Activated T-helper 2 cell treated with anti-CD3 and anti-CD28 coated beads, Interferon-gamma antibody, Interleukin-2, Interleukin-4, amounts not matched to agents 10 μg/mL and 5 μg/mL and 100 μg/mL, durations not matched to agents 14 hours and 24 hours and 36 hours (primary cell): ENCODE measurements around the gene INPP5E. TPM values are rescaled to one million over a fixed set of nuclear protein-coding genes. Genes with fewer than 3 reads are reported as not detected.

ENCODE experiments used
- DNase-seq: peaks from one replicate; pipeline ENCODE4 v3.0.0; 2021; ENCODE audit warnings: low spot score
- H3K27ac Mint-ChIP-seq: one replicate; pipeline ENCODE4 v1.8.0; 2021; ENCODE audit warnings: mixed read lengths
- H3K27me3 Mint-ChIP-seq: one replicate; pipeline ENCODE4 v1.8.0; 2021; ENCODE audit warnings: low read depth, mixed read lengths
- H3K36me3 Mint-ChIP-seq: one replicate; pipeline ENCODE4 v1.8.0; 2021; ENCODE audit warnings: low read depth, mixed read lengths
- H3K4me1 Mint-ChIP-seq: one replicate; pipeline ENCODE4 v1.8.0; 2021; ENCODE audit warnings: low read depth, mixed read lengths
- H3K4me3 Mint-ChIP-seq: one replicate; pipeline ENCODE4 v1.8.0; 2021; ENCODE audit warnings: low read depth, mild to moderate bottlenecking, moderate library complexity, mixed read lengths
- H3K9me3 Mint-ChIP-seq: one replicate; pipeline ENCODE4 v1.8.0; 2021; ENCODE audit warnings: mixed read lengths
- intact Hi-C: fragments of 100-400 bp; cut with micrococcal nuclease; formaldehyde crosslinking; loops from one replicate; pipeline ENCODE4 v1.15.1; 2023
- total RNA-seq: library from RNA; stranded (reverse); gene quantifications from 2 replicates; pipeline ENCODE4 v1.2.3, GENCODE V29; 2022

Gene INPP5E
- total RNA-seq, 1 donor from 2014 or later, result 21.8 TPM

DNA sequence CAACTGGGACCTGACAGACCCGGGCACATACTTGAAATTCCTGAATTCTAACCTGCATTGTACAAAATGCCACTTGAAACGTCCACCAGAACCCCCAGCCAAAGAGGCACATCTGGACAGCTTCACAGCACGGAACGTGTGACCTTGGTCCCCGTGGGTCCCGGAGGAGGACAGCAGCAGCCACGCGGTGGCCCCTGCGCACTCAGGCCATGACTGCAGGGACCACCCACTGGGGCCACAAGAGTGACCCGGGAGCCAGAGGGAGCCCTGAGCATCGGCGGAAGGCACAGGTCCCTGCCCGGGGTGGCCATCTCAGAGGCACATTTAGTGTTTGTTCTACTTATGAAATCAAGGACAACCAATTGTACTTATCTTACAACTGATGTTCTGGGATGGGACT, 37.6 kb downstream of the INPP5E start:
- no peak for DNase-seq
- intact Hi-C loops, result loop anchor here (2.0 to 10.0 kb wide), 5 partner anchors 17 to 287 kb away; partner anchors contain the start of genes GPSM1, SEC16A and TMEM250
- peak overlapping the region; percentile 52 for H3K27ac Mint-ChIP-seq
- no peaks in the 10 kb centered on the region for H3K9me3 Mint-ChIP-seq
- H3K27me3 Mint-ChIP-seq, result no peaks in the 10 kb centered on the region
- peaks cover 64% of the 10 kb centered on the region for H3K36me3 Mint-ChIP-seq
- H3K4me3 Mint-ChIP-seq, result no peak overlapping the region
- H3K4me1 Mint-ChIP-seq, result peaks cover 37% of the 10 kb centered on the region

DNA sequence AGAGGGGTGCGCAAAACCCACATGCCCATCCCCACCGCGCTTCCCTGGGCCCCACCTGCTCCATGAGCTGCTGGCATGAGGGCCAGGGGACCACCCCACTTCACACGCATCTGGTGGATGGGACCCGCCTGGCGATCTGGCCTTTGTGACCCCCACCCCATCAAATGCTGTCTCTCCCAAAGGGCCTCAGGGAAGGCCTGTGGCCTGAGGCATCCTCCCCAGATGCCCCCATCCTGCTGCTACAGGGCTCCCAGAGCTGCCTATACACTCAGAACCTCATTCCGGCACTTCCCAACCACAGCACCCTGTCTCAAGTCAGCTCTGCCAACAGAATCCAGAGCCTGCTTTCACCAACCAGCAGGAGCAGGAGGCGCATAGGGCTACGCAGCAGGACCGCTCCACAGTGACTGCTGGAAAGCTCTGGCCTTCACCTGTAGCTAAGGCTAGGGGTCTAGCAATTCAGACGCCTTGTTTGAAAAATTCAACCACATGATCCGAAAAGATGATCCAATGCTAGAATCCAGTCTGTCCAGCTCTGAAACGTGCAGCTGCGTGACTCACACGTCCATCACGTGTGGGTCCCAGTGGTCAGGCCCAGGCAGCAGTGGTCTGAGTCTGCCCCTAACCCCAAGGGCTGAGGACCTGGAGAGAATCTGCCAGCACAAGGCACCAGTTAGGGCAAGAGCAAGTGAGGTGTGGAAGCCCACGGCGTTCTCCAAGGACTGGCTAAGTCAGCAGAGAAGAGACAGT, 38.3 kb downstream of the INPP5E start:
- intact Hi-C loops, result loop anchor here (2.0 to 10.0 kb wide), 5 partner anchors 37 to 287 kb away; partner anchors contain the start of genes GPSM1, INPP5E, SEC16A and TMEM250
- H3K4me3 Mint-ChIP-seq, result peak overlapping the region; percentile 37
- DNase-seq, result no peak
- H3K9me3 Mint-ChIP-seq, result no peaks in the 10 kb centered on the region
- H3K27me3 Mint-ChIP-seq, result no peaks in the 10 kb centered on the region
- H3K4me1 Mint-ChIP-seq, result peaks cover 37% of the 10 kb centered on the region
- peaks cover 66% of the 10 kb centered on the region for H3K36me3 Mint-ChIP-seq
- peak overlapping the region; percentile 57 for H3K27ac Mint-ChIP-seq

- H3K4me1 Mint-ChIP-seq, result peaks cover 34% of the 10 kb centered on the region
- H3K27ac Mint-ChIP-seq, result peak within 1 kb of the TSS; percentile 64
- no peaks in the 10 kb centered on the region for H3K27me3 Mint-ChIP-seq
- DNase-seq, result peak; percentile 84
- H3K36me3 Mint-ChIP-seq, result peaks cover 65% of the 10 kb centered on the region
- peak within 1 kb of the TSS; percentile 84 for H3K4me3 Mint-ChIP-seq
- intact Hi-C loops, result loop anchor here (1.0 to 10.0 kb wide), 7 partner anchors 10 to 285 kb away; partner anchors contain the start of genes DNLZ, ENTR1, GPSM1 and INPP5E
- no peaks in the 10 kb centered on the region for H3K9me3 Mint-ChIP-seq
Observed at GRCh38 chr9:136400038-136400834, 39.4 kb downstream of the INPP5E start, which contains the start of gene SNAPC4. TSS of gene SNAPC4 (minus strand) at chr9:136400170. CDS start at chr9:136398428, 1,742 bp downstream.

DNA sequence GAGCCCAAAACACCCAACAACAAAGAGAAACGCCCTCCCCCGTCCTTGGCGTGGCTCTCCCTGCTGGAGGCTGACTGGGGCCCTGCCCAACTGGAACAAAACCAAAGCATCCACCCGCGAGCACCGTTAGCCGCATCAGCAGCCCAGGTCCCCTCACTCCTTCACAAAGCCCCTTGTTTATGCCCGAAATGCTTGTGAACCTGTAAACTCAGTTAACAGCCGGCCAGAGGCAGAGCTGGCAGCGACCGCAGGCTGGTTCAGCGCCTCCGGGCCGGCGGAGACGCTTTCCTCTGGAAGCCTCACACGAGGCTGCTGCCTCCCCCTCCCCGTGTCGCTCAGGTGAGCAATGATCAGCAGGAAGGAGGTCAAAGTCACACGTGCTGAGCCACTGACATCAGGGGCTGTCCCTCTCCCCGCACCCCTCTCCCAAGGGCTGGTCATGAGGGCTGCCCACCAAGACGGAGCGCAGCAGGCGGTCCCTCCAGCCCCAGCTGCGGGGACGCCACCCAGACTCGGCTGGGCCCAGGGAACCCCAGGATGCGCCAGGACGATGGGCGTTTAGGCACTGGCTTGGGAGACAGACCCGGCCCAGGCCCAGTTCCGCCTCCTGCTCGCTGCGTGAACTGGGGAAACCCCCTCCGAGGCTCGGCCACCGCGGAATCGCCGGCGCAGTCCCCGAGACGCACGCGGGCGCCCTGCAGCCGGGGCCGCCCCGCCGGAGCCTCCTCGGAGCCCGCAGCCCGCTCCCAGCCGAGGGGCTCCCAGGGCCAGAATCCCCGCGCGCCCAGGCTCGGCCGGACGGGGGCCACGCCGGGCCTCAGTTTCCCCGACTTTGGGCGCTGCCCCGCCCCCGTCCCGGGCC, 40.2 kb downstream of the INPP5E start:
- intact Hi-C loops, result loop anchor here (1.0 to 10.0 kb wide), 7 partner anchors 11 to 285 kb away; partner anchors contain the start of genes DNLZ, ENTR1, GPSM1 and INPP5E
- H3K4me3 Mint-ChIP-seq, result peak overlapping the region; percentile 84
- DNase-seq, result peak; percentile 39
- peaks cover 25% of the 10 kb centered on the region for H3K4me1 Mint-ChIP-seq
- H3K27me3 Mint-ChIP-seq, result no peaks in the 10 kb centered on the region
- no peaks in the 10 kb centered on the region for H3K9me3 Mint-ChIP-seq
- peak overlapping the region; percentile 64 for H3K27ac Mint-ChIP-seq
- peaks cover 63% of the 10 kb centered on the region for H3K36me3 Mint-ChIP-seq

DNA sequence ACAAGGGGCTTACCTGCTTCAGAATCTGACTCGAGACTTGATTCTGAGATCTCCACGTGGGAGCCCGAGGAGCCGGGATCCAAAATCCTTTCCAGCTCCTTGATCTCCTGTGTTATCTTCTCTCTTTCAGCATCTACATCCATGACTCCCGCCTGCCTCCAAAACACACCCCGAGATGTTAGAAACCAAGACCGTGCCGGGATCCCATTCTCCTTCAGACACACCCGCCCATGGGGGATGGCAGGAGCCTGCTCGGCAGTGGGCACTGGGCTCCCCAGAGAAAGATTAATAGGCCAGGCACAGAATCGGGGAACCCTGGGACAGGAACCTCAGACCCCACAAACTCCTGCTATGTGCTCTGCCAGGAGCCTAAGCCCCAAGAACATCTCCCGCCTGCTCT, 41.4 kb downstream of the INPP5E start:
- Mint-ChIP-seq H3K27me3 (no peaks in the 10 kb centered on the region), H3K4me3 (peak overlapping the region; percentile 84), H3K36me3 (peaks cover 57% of the 10 kb centered on the region), H3K9me3 (no peaks in the 10 kb centered on the region), H3K27ac (no peak overlapping the region), H3K4me1 (peaks cover 15% of the 10 kb centered on the region)
- intact Hi-C loops, result no loop called here
- DNase-seq, result no peak

DNA sequence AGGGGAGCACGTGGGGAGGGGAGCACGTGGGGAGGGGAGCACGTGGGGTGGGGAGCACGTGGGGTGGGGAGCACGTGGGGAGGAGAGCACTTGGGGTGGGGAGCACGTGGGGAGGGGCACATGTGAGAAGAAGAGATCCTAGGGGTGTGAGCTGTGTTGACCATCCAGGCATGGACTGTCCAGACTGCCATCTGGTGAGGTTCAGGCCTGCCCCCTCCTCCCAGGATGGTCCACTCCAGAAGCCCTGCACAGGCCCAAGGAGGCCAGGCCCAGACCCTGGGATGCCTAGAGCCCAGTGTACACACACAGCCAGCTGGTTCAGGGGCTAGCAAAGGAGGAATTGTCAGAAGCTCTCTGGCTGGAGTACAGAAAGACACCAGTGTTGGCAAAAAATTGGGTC, 42.0 kb downstream of the INPP5E start:
- H3K27me3 Mint-ChIP-seq, result no peaks in the 10 kb centered on the region
- no peaks in the 10 kb centered on the region for H3K9me3 Mint-ChIP-seq
- H3K36me3 Mint-ChIP-seq, result peaks cover 53% of the 10 kb centered on the region
- H3K4me1 Mint-ChIP-seq, result peaks cover 15% of the 10 kb centered on the region
- H3K27ac Mint-ChIP-seq, result no peak overlapping the region
- intact Hi-C loops, result no loop called here
- no peak overlapping the region for H3K4me3 Mint-ChIP-seq
- no peak for DNase-seq

- Mint-ChIP-seq H3K27me3 (no peaks in the 10 kb centered on the region), H3K36me3 (peaks cover 49% of the 10 kb centered on the region), H3K9me3 (no peaks in the 10 kb centered on the region), H3K27ac (no peak overlapping the region), H3K4me1 (peaks cover 12% of the 10 kb centered on the region), H3K4me3 (no peak overlapping the region)
- intact Hi-C loops, result no loop called here
- no peak for DNase-seq
Observed at GRCh38 chr9:136396219-136396515, 43.5 kb downstream of the INPP5E start.

- Mint-ChIP-seq H3K9me3 (no peaks in the 10 kb centered on the region), H3K4me1 (peaks cover 12% of the 10 kb centered on the region), H3K27me3 (no peaks in the 10 kb centered on the region), H3K36me3 (peaks cover 50% of the 10 kb centered on the region), H3K4me3 (no peak overlapping the region), H3K27ac (no peak overlapping the region)
- intact Hi-C loops, result no loop called here
- no peak for DNase-seq
Observed at GRCh38 chr9:136395345-136396218, 44.1 kb downstream of the INPP5E start.

GRCh38 chr9:136395020-136395340, 44.7 kb downstream of the INPP5E start:
- peaks cover 52% of the 10 kb centered on the region for H3K36me3 Mint-ChIP-seq
- no peak overlapping the region for H3K4me3 Mint-ChIP-seq
- H3K27ac Mint-ChIP-seq, result no peak overlapping the region
- H3K4me1 Mint-ChIP-seq, result peaks cover 12% of the 10 kb centered on the region
- no peak for DNase-seq
- intact Hi-C loops, result no loop called here
- H3K9me3 Mint-ChIP-seq, result no peaks in the 10 kb centered on the region
- H3K27me3 Mint-ChIP-seq, result no peaks in the 10 kb centered on the region

DNA sequence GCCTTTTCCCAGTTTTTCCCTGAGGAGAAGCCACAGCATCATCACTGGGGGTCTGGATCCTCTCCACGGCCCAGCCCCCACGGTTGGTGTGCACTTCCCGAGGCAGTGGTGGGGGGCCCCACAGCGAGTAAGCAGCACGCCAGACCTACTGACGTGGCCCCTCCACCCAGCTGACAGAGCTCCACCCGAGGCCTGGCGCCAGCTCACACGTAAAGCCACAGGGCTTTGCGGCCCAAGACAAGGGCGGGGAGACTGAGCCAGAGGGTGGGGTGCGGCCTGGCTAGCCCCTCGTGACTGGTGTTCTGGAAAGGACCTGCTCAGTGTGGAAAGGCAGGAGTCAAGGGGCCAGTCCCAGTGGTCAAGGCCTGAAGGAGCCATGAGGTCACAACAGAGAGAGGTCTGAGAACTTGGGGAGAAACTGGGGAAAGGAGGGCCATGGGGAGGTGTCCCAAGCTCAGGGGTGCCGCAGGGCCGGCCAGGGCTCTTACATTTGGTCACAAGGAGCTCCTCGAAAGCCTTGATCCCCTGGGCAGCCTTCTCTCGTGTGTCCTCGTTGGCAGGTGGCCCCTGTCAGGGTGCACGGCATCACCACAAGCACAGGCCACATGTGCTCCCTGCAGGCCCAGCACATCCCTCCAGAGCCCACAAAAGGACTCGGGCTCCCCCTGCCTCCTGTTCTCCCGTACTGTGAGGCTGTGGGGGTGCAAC, 45.2 kb downstream of the INPP5E start:
- Mint-ChIP-seq H3K4me1 (peaks cover 14% of the 10 kb centered on the region), H3K27me3 (no peaks in the 10 kb centered on the region), H3K9me3 (no peaks in the 10 kb centered on the region), H3K27ac (no peak overlapping the region), H3K4me3 (no peak overlapping the region), H3K36me3 (peaks cover 57% of the 10 kb centered on the region)
- intact Hi-C loops, result no loop called here
- DNase-seq, result no peak

- intact Hi-C loops, result no loop called here
- H3K36me3 Mint-ChIP-seq, result peaks cover 58% of the 10 kb centered on the region
- H3K4me1 Mint-ChIP-seq, result peaks cover 6% of the 10 kb centered on the region
- no peaks in the 10 kb centered on the region for H3K9me3 Mint-ChIP-seq
- no peak for DNase-seq
- no peaks in the 10 kb centered on the region for H3K27me3 Mint-ChIP-seq
- no peak overlapping the region for H3K4me3 Mint-ChIP-seq
- H3K27ac Mint-ChIP-seq, result no peak overlapping the region
Observed at GRCh38 chr9:136393531-136393930, 46.1 kb downstream of the INPP5E start.
